ENCODE measurements around the gene SPACA9.

Gene SPACA9

DNA sequence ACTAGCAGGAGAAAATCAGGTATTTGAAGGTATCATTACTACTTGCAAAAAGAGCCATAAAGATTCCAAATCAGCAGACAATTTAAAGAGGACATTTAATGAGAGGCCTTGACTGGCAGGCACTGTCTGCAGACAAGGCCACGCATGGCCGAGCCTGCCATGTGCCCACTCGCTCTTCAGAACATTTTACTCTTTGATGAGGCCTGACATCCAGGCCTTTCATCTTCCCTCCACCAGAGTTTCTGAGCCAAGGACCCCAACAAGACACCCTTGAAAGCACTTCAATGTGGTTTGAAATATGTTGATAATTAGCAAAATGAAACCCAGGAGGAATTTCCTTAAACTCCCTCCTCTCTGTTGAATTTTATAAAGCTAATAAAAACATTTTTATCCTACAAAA, 17.0 kb upstream of the SPACA9 start:
- TF ChIP-seq CTCF (conservative IDR thresholded peaks at IDR 0.05; ENCODE audit: control insufficient read depth, insufficient read depth, low read depth, low read length) = no peak
- no peak overlapping the region for H3K4me3 ChIP-seq (ENCODE audit: control insufficient read depth, low read depth, low read length)
- no peak for DNase-seq (ENCODE audit: low read depth)

DNA sequence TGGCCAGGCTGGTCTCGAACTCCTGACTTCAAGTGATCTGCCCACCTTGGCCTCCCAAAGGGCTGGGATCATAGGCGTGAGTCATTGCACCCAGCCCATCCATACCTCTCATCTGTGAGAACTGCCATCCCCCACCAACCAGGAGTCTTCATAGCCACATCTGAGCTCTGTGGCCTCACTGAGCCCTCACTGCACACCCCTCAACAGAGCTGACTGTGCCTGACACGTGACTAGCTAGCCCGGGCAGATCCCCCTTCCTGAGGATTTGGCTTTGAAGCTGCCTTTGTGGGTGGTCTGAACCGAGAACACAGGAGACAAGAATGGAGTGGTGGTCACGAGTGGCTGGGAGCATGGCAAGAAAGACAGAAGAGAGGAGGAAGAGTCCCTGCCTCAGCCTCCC, 16.2 kb upstream of the SPACA9 start:
- TF ChIP-seq CTCF (conservative IDR thresholded peaks at IDR 0.05; ENCODE audit: control insufficient read depth, insufficient read depth, low read depth, low read length) = no peak
- H3K4me3 ChIP-seq (ENCODE audit: control insufficient read depth, low read depth, low read length) = no peak overlapping the region
- DNase-seq (ENCODE audit: low read depth) = no peak

- no peak for DNase-seq (ENCODE audit: low read depth)
- no peak overlapping the region for H3K4me3 ChIP-seq (ENCODE audit: control insufficient read depth, low read depth, low read length)
- no peak for TF ChIP-seq CTCF (conservative IDR thresholded peaks at IDR 0.05; ENCODE audit: control insufficient read depth, insufficient read depth, low read depth, low read length)
Measured at GRCh38 chr9:132863096-132863495, 15.6 kb upstream of the SPACA9 start.

GRCh38 chr9:132864277-132864676, 14.4 kb upstream of the SPACA9 start:
- TF ChIP-seq CTCF (conservative IDR thresholded peaks at IDR 0.05; ENCODE audit: control insufficient read depth, insufficient read depth, low read depth, low read length) = no peak
- H3K4me3 ChIP-seq (ENCODE audit: control insufficient read depth, low read depth, low read length) = no peak overlapping the region
- DNase-seq (ENCODE audit: low read depth) = no peak

- H3K4me3 ChIP-seq (ENCODE audit: control insufficient read depth, low read depth, low read length) = no peak overlapping the region
- no peak for TF ChIP-seq CTCF (conservative IDR thresholded peaks at IDR 0.05; ENCODE audit: control insufficient read depth, insufficient read depth, low read depth, low read length)
- DNase-seq (ENCODE audit: low read depth) = no peak
Measured at GRCh38 chr9:132864691-132865090, 14.0 kb upstream of the SPACA9 start.

GRCh38 chr9:132866898-132867297, 11.8 kb upstream of the SPACA9 start:
- H3K4me3 ChIP-seq (ENCODE audit: control insufficient read depth, low read depth, low read length) = no peak overlapping the region
- TF ChIP-seq CTCF (conservative IDR thresholded peaks at IDR 0.05; ENCODE audit: control insufficient read depth, insufficient read depth, low read depth, low read length) = no peak
- no peak for DNase-seq (ENCODE audit: low read depth)

DNA sequence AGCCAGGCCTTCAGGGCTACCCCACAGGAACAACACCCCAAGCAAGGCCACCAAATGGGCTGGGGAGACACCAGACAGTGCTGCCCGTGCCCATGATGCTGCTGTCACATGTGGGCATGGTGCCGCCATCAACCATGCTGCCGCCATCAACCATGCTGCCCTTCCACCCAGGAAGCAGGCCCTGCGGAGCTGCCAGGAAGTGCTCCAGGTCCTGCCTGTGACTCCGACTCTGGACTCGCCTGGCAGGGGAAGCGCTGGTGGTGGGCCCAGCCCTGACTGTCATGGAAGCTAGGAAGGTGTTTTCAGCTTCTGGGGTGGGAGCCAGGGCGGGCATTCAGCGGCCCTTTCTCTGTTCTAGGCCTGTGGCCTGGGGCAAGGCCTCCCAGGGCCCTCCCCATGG, 9.4 kb upstream of the SPACA9 start:
- no peak for DNase-seq (ENCODE audit: low read depth)
- TF ChIP-seq CTCF (conservative IDR thresholded peaks at IDR 0.05; ENCODE audit: control insufficient read depth, insufficient read depth, low read depth, low read length) = no peak
- no peak overlapping the region for H3K4me3 ChIP-seq (ENCODE audit: control insufficient read depth, low read depth, low read length)

All from fibroblast of mammary gland (primary cell).